Measurements from ENCODE around the gene LMNTD1.
"Not testable (repeated sequence)": the region's sequence is repeated elsewhere in the genome, so short reads cannot be mapped to it uniquely, and the experiment has no call there.

LMNTD1 gene, protein sequence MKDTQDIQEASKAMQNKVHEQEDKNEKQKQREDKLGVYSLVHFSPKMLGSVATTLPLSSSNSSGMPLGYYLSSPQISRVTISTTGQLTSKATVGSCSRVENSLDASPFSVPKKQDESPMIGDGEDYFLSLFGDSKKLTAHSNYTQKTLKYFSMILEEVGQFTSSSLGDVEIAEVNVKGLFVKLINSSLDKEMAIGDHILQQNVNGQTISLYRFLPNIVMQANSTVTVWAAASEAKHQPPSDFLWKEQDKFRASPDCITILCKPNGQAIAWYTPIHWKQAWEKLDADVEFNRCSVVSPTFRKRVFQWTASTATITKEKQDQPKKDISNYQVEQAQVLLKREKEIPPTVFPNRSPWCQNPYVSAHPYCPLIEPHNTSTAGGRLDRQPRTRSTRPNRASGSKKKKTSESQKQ

GRCh38 chr12:25553098-25553497 lies at the start of gene LMNTD1:
TSS of gene LMNTD1 (minus strand) at chr12:25553283. CDS start at chr12:25552959, 324 bp downstream.
- Histone ChIP-seq H3F3A (ENCODE audit: insufficient read depth) (no peaks in the 10 kb centered on the region), H3K36me3 (ENCODE audit: low read length) (no peaks in the 10 kb centered on the region), H3K27ac (ENCODE audit: low read depth, low read length) (no peak within 1 kb of the TSS), H3K9me3 (ENCODE audit: insufficient read depth, low read length) (no peaks in the 10 kb centered on the region), H3K4me2 (ENCODE audit: low read depth, low read length, poor library complexity, severe bottlenecking) (no peak within 1 kb of the TSS), H3K9ac (ENCODE audit: low read length) (no peak within 1 kb of the TSS), H3K4me3 (ENCODE audit: insufficient read depth, low read length, poor library complexity, severe bottlenecking) (no peak within 1 kb of the TSS), H4K20me1 (ENCODE audit: low read depth, low read length) (no peaks in the 10 kb centered on the region), H3K9me2 (replicated peaks; ENCODE audit: insufficient read depth, low read length) (no peaks in the 10 kb centered on the region), H3K27me3 (ENCODE audit: low read length) (no peaks in the 10 kb centered on the region), H2AFZ (ENCODE audit: low read depth, low read length, severe bottlenecking) (no peak within 1 kb of the TSS), H3K79me2 (ENCODE audit: insufficient read depth, low read length) (no peaks in the 10 kb centered on the region)
- TF ChIP-seq EZH2phosphoT487 (conservative IDR thresholded peaks at IDR 0.05; ENCODE audit: low read length), result no peak
- TF ChIP-seq, protein P1, sequence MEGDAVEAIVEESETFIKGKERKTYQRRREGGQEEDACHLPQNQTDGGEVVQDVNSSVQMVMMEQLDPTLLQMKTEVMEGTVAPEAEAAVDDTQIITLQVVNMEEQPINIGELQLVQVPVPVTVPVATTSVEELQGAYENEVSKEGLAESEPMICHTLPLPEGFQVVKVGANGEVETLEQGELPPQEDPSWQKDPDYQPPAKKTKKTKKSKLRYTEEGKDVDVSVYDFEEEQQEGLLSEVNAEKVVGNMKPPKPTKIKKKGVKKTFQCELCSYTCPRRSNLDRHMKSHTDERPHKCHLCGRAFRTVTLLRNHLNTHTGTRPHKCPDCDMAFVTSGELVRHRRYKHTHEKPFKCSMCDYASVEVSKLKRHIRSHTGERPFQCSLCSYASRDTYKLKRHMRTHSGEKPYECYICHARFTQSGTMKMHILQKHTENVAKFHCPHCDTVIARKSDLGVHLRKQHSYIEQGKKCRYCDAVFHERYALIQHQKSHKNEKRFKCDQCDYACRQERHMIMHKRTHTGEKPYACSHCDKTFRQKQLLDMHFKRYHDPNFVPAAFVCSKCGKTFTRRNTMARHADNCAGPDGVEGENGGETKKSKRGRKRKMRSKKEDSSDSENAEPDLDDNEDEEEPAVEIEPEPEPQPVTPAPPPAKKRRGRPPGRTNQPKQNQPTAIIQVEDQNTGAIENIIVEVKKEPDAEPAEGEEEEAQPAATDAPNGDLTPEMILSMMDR (IDR thresholded peaks at IDR 0.05; ENCODE audit: insufficient read depth, low read length, poor library complexity, severe bottlenecking), result no peak

- Histone ChIP-seq H3K79me2 (ENCODE audit: insufficient read depth, low read length) (no peaks in the 10 kb centered on the region), H3K27ac (ENCODE audit: low read depth, low read length) (no peak overlapping the region), H3K4me3 (ENCODE audit: insufficient read depth, low read length, poor library complexity, severe bottlenecking) (no peak overlapping the region), H3F3A (ENCODE audit: insufficient read depth) (no peaks in the 10 kb centered on the region), H3K36me3 (ENCODE audit: low read length) (no peaks in the 10 kb centered on the region), H3K27me3 (ENCODE audit: low read length) (no peaks in the 10 kb centered on the region), H3K4me2 (ENCODE audit: low read depth, low read length, poor library complexity, severe bottlenecking) (no peak overlapping the region), H3K9me2 (replicated peaks; ENCODE audit: insufficient read depth, low read length) (no peaks in the 10 kb centered on the region), H4K20me1 (ENCODE audit: low read depth, low read length) (no peaks in the 10 kb centered on the region), H2AFZ (ENCODE audit: low read depth, low read length, severe bottlenecking) (no peak overlapping the region), H3K9ac (ENCODE audit: low read length) (no peak overlapping the region), H3K9me3 (ENCODE audit: insufficient read depth, low read length) (no peaks in the 10 kb centered on the region)
- no peak for TF ChIP-seq EZH2phosphoT487 (conservative IDR thresholded peaks at IDR 0.05; ENCODE audit: low read length)
- TF ChIP-seq, protein P1 (IDR thresholded peaks at IDR 0.05; ENCODE audit: insufficient read depth, low read length, poor library complexity, severe bottlenecking), result no peak
Measured at GRCh38 chr12:25598956-25599355, 45.9 kb upstream of the LMNTD1 start.

DNA sequence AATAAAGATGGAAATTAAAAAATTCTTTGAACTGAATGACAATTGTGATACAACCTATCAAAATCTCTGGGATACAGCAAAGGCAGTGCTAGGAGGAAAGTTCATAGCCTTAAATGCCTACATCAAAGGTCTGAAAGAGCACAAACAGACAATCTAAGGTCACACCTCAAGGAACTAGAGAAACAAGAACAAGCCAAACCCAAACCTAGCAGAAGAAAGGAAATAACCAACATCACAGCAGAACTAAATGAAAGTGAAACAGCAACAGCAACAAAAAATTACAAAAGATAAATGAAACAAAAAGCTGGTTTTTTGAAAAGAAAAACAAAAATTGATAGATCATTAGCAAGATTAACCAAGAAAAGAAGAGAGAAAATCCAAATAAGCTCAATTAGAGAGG lies 42.4 kb upstream of the LMNTD1 start:
- H3K79me2 ChIP-seq (ENCODE audit: insufficient read depth, low read length); H3K36me3 ChIP-seq (ENCODE audit: low read length); H3K4me2 ChIP-seq (ENCODE audit: low read depth, low read length, poor library complexity, severe bottlenecking); H2AFZ ChIP-seq (ENCODE audit: low read depth, low read length, severe bottlenecking); H3F3A ChIP-seq (ENCODE audit: insufficient read depth); H4K20me1 ChIP-seq (ENCODE audit: low read depth, low read length); H3K27ac ChIP-seq (ENCODE audit: low read depth, low read length); H3K27me3 ChIP-seq (ENCODE audit: low read length); H3K9me2 ChIP-seq (replicated peaks; ENCODE audit: insufficient read depth, low read length); H3K9me3 ChIP-seq (ENCODE audit: insufficient read depth, low read length); H3K9ac ChIP-seq (ENCODE audit: low read length); H3K4me3 ChIP-seq (ENCODE audit: insufficient read depth, low read length, poor library complexity, severe bottlenecking): not testable (repeated sequence)

DNA sequence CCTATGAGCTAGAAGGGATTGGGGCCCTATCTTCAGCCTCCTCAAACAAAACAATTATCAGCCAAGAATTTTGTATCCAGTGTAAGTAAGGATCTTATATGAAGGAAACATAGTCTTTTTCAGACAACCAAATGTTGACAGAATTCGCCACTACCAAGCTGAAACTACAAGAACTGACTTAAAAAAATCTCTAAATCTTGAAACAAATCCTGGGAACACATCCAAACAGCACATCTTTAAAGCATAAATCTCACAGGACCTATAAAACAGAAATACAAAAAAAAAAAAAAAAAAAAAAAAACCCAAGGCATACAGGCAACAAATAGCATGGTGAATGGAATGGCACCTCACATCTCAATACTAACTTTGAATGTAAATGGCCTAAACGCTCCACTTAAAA lies 41.3 kb upstream of the LMNTD1 start:
- Histone ChIP-seq H3K9me2 (replicated peaks; ENCODE audit: insufficient read depth, low read length) (no peaks in the 10 kb centered on the region), H3K27ac (ENCODE audit: low read depth, low read length) (no peak overlapping the region), H3K4me3 (ENCODE audit: insufficient read depth, low read length, poor library complexity, severe bottlenecking) (no peak overlapping the region), H3F3A (ENCODE audit: insufficient read depth) (no peaks in the 10 kb centered on the region), H3K36me3 (ENCODE audit: low read length) (no peaks in the 10 kb centered on the region), H3K9me3 (ENCODE audit: insufficient read depth, low read length) (no peaks in the 10 kb centered on the region), H4K20me1 (ENCODE audit: low read depth, low read length) (no peaks in the 10 kb centered on the region), H3K9ac (ENCODE audit: low read length) (no peak overlapping the region), H3K27me3 (ENCODE audit: low read length) (no peaks in the 10 kb centered on the region), H3K4me2 (ENCODE audit: low read depth, low read length, poor library complexity, severe bottlenecking) (no peak overlapping the region), H3K79me2 (ENCODE audit: insufficient read depth, low read length) (no peaks in the 10 kb centered on the region), H2AFZ (ENCODE audit: low read depth, low read length, severe bottlenecking) (no peak overlapping the region)
- TF ChIP-seq, protein P1 (IDR thresholded peaks at IDR 0.05; ENCODE audit: insufficient read depth, low read length, poor library complexity, severe bottlenecking), result no peak
- TF ChIP-seq EZH2phosphoT487 (conservative IDR thresholded peaks at IDR 0.05; ENCODE audit: low read length), result no peak
